Ishikawa (cell line): ENCODE results near the gene MEGF9.

ENCODE experiments used
- CEBPB ChIP-seq: IDR thresholded peaks from 2 replicates; pipeline ENCODE4 v1.6.1; 2012
- CREB1 ChIP-seq: IDR thresholded peaks from 2 replicates; pipeline ENCODE4 v1.6.1; 2012; ENCODE audit warnings: low read depth
- EGR1 ChIP-seq: IDR thresholded peaks from 2 replicates; pipeline ENCODE4 v1.6.1; 2012
- EP300 ChIP-seq: IDR thresholded peaks from 2 replicates; pipeline ENCODE4 v1.6.1; 2012; ENCODE audit warnings: borderline replicate concordance
- FOXM1 ChIP-seq: IDR thresholded peaks from 2 replicates; pipeline ENCODE4 v1.6.1; 2012; ENCODE audit warnings: low read depth, borderline replicate concordance
- NFIC ChIP-seq: IDR thresholded peaks from 2 replicates; pipeline ENCODE4 v1.6.1; 2012
- RAD21 ChIP-seq: IDR thresholded peaks from 2 replicates; pipeline ENCODE4 v1.6.1; 2012; ENCODE audit warnings: low read depth
- REST ChIP-seq: IDR thresholded peaks from 2 replicates; pipeline ENCODE4 v1.6.1; 2012; ENCODE audit warnings: low read depth, mild to moderate bottlenecking
- TAF1 ChIP-seq: IDR thresholded peaks from 2 replicates; pipeline ENCODE4 v1.6.1; 2012; ENCODE audit warnings: low read depth, mild to moderate bottlenecking
- TCF12 ChIP-seq: IDR thresholded peaks from 2 replicates; pipeline ENCODE4 v1.6.1; 2012; ENCODE audit warnings: low read depth
- TEAD4 ChIP-seq: IDR thresholded peaks from 2 replicates; pipeline ENCODE4 v1.6.1; 2012
- USF1 ChIP-seq: IDR thresholded peaks from 2 replicates; pipeline ENCODE4 v1.6.1; 2012
- YY1 ChIP-seq: IDR thresholded peaks from 2 replicates; pipeline ENCODE4 v1.6.1; 2012; ENCODE audit warnings: low read depth
- ZBTB7A ChIP-seq: IDR thresholded peaks from 2 replicates; pipeline ENCODE4 v1.6.1; 2012; ENCODE audit warnings: low read depth
- TF ChIP-seq, protein P1 (sequence below): IDR thresholded peaks from 2 replicates; pipeline ENCODE4 v1.6.1; 2012

MEGF9 gene

DNA sequence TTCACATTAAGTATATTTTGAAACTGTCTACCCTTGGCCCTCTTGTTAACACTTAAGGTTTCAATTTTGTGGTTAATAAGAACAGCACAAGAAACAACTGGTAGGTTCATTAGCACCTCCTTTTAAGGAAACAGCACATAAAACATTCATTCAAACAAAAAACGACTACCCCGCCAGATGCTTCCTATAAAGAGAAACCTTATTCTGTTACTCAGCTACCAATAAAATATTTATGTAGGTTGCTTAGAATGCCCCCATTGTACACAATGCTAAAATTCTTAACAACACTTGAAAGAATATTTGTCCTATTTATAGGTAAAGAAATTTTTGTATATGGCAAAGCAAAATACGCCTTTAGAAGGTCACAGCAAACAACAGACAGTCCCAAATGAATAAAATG is 157.5 kb downstream of the MEGF9 start:
- TF ChIP-seq RAD21 (no peak), NFIC (no peak), TCF12 (no peak), FOXM1 (no peak), EP300 (no peak), USF1 (no peak)
- TF ChIP-seq, protein P1, sequence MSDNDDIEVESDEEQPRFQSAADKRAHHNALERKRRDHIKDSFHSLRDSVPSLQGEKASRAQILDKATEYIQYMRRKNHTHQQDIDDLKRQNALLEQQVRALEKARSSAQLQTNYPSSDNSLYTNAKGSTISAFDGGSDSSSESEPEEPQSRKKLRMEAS, result no peak

DNA sequence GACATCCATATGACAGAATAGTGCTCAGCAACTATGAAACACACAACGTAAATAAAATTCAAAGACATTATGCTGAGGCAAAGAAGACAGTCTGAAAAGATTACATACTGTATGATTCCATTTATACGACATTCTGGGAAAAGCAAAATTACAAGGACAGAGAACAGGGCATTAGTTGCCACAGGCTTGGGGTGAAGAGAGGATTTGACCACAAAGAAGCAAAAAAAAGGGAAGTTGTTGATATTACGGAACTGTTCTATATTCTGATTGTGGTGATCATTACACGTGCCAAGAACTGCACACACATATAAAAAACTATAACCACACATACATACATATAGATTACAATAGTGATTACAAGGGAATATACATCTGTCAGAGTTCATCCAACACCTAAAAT is 158.4 kb downstream of the MEGF9 start:
- TF ChIP-seq RAD21, result no peak
- TF ChIP-seq NFIC, result no peak
- TF ChIP-seq CEBPB, result no peak
- TF ChIP-seq YY1, result no peak
- no peak for TF ChIP-seq TCF12
- TF ChIP-seq CREB1, result no peak
- no peak for TF ChIP-seq TAF1
- TF ChIP-seq USF1, result no peak
- TF ChIP-seq TEAD4, result no peak
- TF ChIP-seq, protein P1, result no peak
- no peak for TF ChIP-seq EGR1
- TF ChIP-seq ZBTB7A, result no peak
- TF ChIP-seq REST, result no peak
- no peak for TF ChIP-seq EP300
- TF ChIP-seq FOXM1, result no peak
